Stimulated activated CD8-positive, alpha-beta memory T cell treated with anti-CD3 and anti-CD28 coated beads, Interleukin-7, amount 100 ng/mL, for 48 hours (primary cell): ENCODE measurements around the gene COX6B2.
A peak's percentile ranks its signal among the peaks of the same experiment; 100 is the strongest.
"Not testable (repeated sequence)": the region's sequence is repeated elsewhere in the genome, so short reads cannot be mapped to it uniquely, and the experiment has no call there.

Experiments used
- DNase-seq, 2 donors: peaks; one replicate each; pipeline ENCODE4 v3.0.0-alpha.2; 2020; ENCODE audit warnings: low read depth in 1 of 2; ENCODE audit errors: extremely low read depth in 1 of 2

The COX6B2 gene

GRCh38 chr19:55354698-55355212 lies at the start of gene COX6B2:
Gene COX6B2, minus strand, starts transcription at chr19:55354719. Its CDS starts 198 bp downstream, at chr19:55354521.
- no peak for DNase-seq

GRCh38 chr19:55402509-55402908 lies 48.0 kb upstream of the COX6B2 start:
- DNase-seq = no peak

GRCh38 chr19:55401390-55401789 lies 46.9 kb upstream of the COX6B2 start:
- DNase-seq = not testable (repeated sequence)

GRCh38 chr19:55400281-55401087 lies 46.0 kb upstream of the COX6B2 start:
- no peak for DNase-seq

- DNase-seq = no peak
Measured at GRCh38 chr19:55398200-55398925, 43.8 kb upstream of the COX6B2 start.

- DNase-seq = no peak
Measured at GRCh38 chr19:55392820-55393761, 38.6 kb upstream of the COX6B2 start.

GRCh38 chr19:55391702-55392615 lies 37.4 kb upstream of the COX6B2 start:
- DNase-seq = no peak

- no peak for DNase-seq
Measured at GRCh38 chr19:55391191-55391670, 36.7 kb upstream of the COX6B2 start.

- DNase-seq = no peak
Measured at GRCh38 chr19:55390461-55390880, 36.0 kb upstream of the COX6B2 start.

GRCh38 chr19:55389386-55390317 lies 35.1 kb upstream of the COX6B2 start:
- DNase-seq = no peak

GRCh38 chr19:55387736-55388497 lies 33.4 kb upstream of the COX6B2 start:
- no peak for DNase-seq

GRCh38 chr19:55386493-55386971 lies 32.0 kb upstream of the COX6B2 start:
- DNase-seq = no peak

GRCh38 chr19:55385724-55386492 lies 31.4 kb upstream of the COX6B2 start, which contains the start of gene RPL28:
Gene RPL28, plus strand, starts transcription at chr19:55385932. Its CDS starts 426 bp downstream, at chr19:55386358.
- DNase-seq = peak; percentile 96 to 98

GRCh38 chr19:55384920-55385723 lies 30.6 kb upstream of the COX6B2 start:
- peak; percentile 86 to 93 for DNase-seq

GRCh38 chr19:55384131-55384919 lies 29.8 kb upstream of the COX6B2 start, which contains the start of gene TMEM238:
Gene TMEM238, minus strand, starts transcription at chr19:55384292. Its CDS starts 33 bp downstream, at chr19:55384259.
- DNase-seq = no peak
